Measurements from ENCODE around the gene CDH20. TPM values are rescaled to one million over a fixed set of nuclear protein-coding genes. Genes with fewer than 3 reads are reported as not detected.

The CDH20 gene
- total and polyA plus RNA-seq, 2 donors = 0.09 to 0.21 TPM

GRCh38 chr18:61545281-61546245, 212.3 kb downstream of the CDH20 start:
- H3K4me3 ChIP-seq (ENCODE audit: low read length in 2 of 2) = no peak overlapping the region
- H3K4me1 ChIP-seq (ENCODE audit: control insufficient read depth in 2 of 2, insufficient read depth in 2 of 2, low read length in 2 of 2) = peaks cover 0 to 5% of the 10 kb centered on the region in 2 donors
- DNase-seq (ENCODE audit: low read depth in 6 of 9, low spot score in 9 of 9) = no peak
- H3K27me3 ChIP-seq (ENCODE audit: control insufficient read depth in 2 of 2, insufficient read depth in 1 of 2, low read length in 1 of 2) = no peaks in the 10 kb centered on the region
- no peaks in the 10 kb centered on the region for H3K36me3 ChIP-seq (ENCODE audit: control insufficient read depth in 2 of 2, insufficient read depth in 2 of 2, low read length in 1 of 2)
- WGBS = 94% methylated on average over 9 of the region's 9 CpGs
- H3K9me3 ChIP-seq (ENCODE audit: control insufficient read depth in 2 of 2, insufficient read depth in 1 of 2, low read length in 1 of 2) = no peaks in the 10 kb centered on the region
- no peak overlapping the region for H3K27ac ChIP-seq (ENCODE audit: low read depth in 1 of 2, low read length in 1 of 2)

- DNase-seq (ENCODE audit: low read depth in 6 of 9, low spot score in 9 of 9) = no peak
- WGBS = 89% methylated on average over 3 of the region's 3 CpGs
- H3K4me3 ChIP-seq (ENCODE audit: low read length in 2 of 2) = no peak overlapping the region
- peaks cover 0 to 5% of the 10 kb centered on the region in 2 donors for H3K4me1 ChIP-seq (ENCODE audit: control insufficient read depth in 2 of 2, insufficient read depth in 2 of 2, low read length in 2 of 2)
- H3K36me3 ChIP-seq (ENCODE audit: control insufficient read depth in 2 of 2, insufficient read depth in 2 of 2, low read length in 1 of 2) = no peaks in the 10 kb centered on the region
- H3K9me3 ChIP-seq (ENCODE audit: control insufficient read depth in 2 of 2, insufficient read depth in 1 of 2, low read length in 1 of 2) = no peaks in the 10 kb centered on the region
- H3K27me3 ChIP-seq (ENCODE audit: control insufficient read depth in 2 of 2, insufficient read depth in 1 of 2, low read length in 1 of 2) = no peaks in the 10 kb centered on the region
- no peak overlapping the region for H3K27ac ChIP-seq (ENCODE audit: low read depth in 1 of 2, low read length in 1 of 2)
These were observed 213.4 kb downstream of the CDH20 start for GRCh38 chr18:61546590-61546989.

- 96% methylated on average over 3 of the region's 3 CpGs for WGBS
- no peak for DNase-seq (ENCODE audit: low read depth in 6 of 9, low spot score in 9 of 9)
- Histone ChIP-seq H3K4me1 (ENCODE audit: control insufficient read depth in 2 of 2, insufficient read depth in 2 of 2, low read length in 2 of 2) (no peaks in the 10 kb centered on the region), H3K27me3 (ENCODE audit: control insufficient read depth in 2 of 2, insufficient read depth in 1 of 2, low read length in 1 of 2) (no peaks in the 10 kb centered on the region), H3K27ac (ENCODE audit: low read depth in 1 of 2, low read length in 1 of 2) (no peak overlapping the region), H3K36me3 (ENCODE audit: control insufficient read depth in 2 of 2, insufficient read depth in 2 of 2, low read length in 1 of 2) (no peaks in the 10 kb centered on the region), H3K9me3 (ENCODE audit: control insufficient read depth in 2 of 2, insufficient read depth in 1 of 2, low read length in 1 of 2) (no peaks in the 10 kb centered on the region), H3K4me3 (ENCODE audit: low read length in 2 of 2) (no peak overlapping the region)
These were observed 216.2 kb downstream of the CDH20 start for GRCh38 chr18:61549416-61549815.

- H3K4me3 ChIP-seq (ENCODE audit: low read length in 2 of 2) = no peak overlapping the region
- no peaks in the 10 kb centered on the region for H3K36me3 ChIP-seq (ENCODE audit: control insufficient read depth in 2 of 2, insufficient read depth in 2 of 2, low read length in 1 of 2)
- H3K9me3 ChIP-seq (ENCODE audit: control insufficient read depth in 2 of 2, insufficient read depth in 1 of 2, low read length in 1 of 2) = no peaks in the 10 kb centered on the region
- no peaks in the 10 kb centered on the region for H3K27me3 ChIP-seq (ENCODE audit: control insufficient read depth in 2 of 2, insufficient read depth in 1 of 2, low read length in 1 of 2)
- DNase-seq (ENCODE audit: low read depth in 6 of 9, low spot score in 9 of 9) = no peak
- no peaks in the 10 kb centered on the region for H3K4me1 ChIP-seq (ENCODE audit: control insufficient read depth in 2 of 2, insufficient read depth in 2 of 2, low read length in 2 of 2)
- no peak overlapping the region for H3K27ac ChIP-seq (ENCODE audit: low read depth in 1 of 2, low read length in 1 of 2)
- WGBS = 97% methylated on average over 11 of the region's 11 CpGs
These were observed 216.7 kb downstream of the CDH20 start for GRCh38 chr18:61549889-61550288.

- Histone ChIP-seq H3K27ac (ENCODE audit: low read depth in 1 of 2, low read length in 1 of 2) (no peak overlapping the region), H3K9me3 (ENCODE audit: control insufficient read depth in 2 of 2, insufficient read depth in 1 of 2, low read length in 1 of 2) (no peaks in the 10 kb centered on the region), H3K27me3 (ENCODE audit: control insufficient read depth in 2 of 2, insufficient read depth in 1 of 2, low read length in 1 of 2) (no peaks in the 10 kb centered on the region), H3K36me3 (ENCODE audit: control insufficient read depth in 2 of 2, insufficient read depth in 2 of 2, low read length in 1 of 2) (no peaks in the 10 kb centered on the region), H3K4me1 (ENCODE audit: control insufficient read depth in 2 of 2, insufficient read depth in 2 of 2, low read length in 2 of 2) (no peaks in the 10 kb centered on the region), H3K4me3 (ENCODE audit: low read length in 2 of 2) (no peak overlapping the region)
- 52% methylated on average over 5 of the region's 5 CpGs for WGBS
- peak in 7 of 9 donors; percentile 10 to 54 (median 17) for DNase-seq (ENCODE audit: low read depth in 6 of 9, low spot score in 9 of 9)
These were observed 218.4 kb downstream of the CDH20 start for GRCh38 chr18:61551586-61551985.

GRCh38 chr18:61553045-61553659, 219.9 kb downstream of the CDH20 start:
- Histone ChIP-seq H3K4me3 (ENCODE audit: low read length in 2 of 2) (no peak overlapping the region), H3K4me1 (ENCODE audit: control insufficient read depth in 2 of 2, insufficient read depth in 2 of 2, low read length in 2 of 2) (no peaks in the 10 kb centered on the region), H3K36me3 (ENCODE audit: control insufficient read depth in 2 of 2, insufficient read depth in 2 of 2, low read length in 1 of 2) (no peaks in the 10 kb centered on the region), H3K27me3 (ENCODE audit: control insufficient read depth in 2 of 2, insufficient read depth in 1 of 2, low read length in 1 of 2) (no peaks in the 10 kb centered on the region), H3K9me3 (ENCODE audit: control insufficient read depth in 2 of 2, insufficient read depth in 1 of 2, low read length in 1 of 2) (no peaks in the 10 kb centered on the region), H3K27ac (ENCODE audit: low read depth in 1 of 2, low read length in 1 of 2) (no peak overlapping the region)
- no peak for DNase-seq (ENCODE audit: low read depth in 6 of 9, low spot score in 9 of 9)
- WGBS = 83% methylated on average over 4 of the region's 4 CpGs

- Histone ChIP-seq H3K4me3 (ENCODE audit: low read length in 2 of 2) (peak overlapping the region; percentile 32 to 40), H3K36me3 (ENCODE audit: control insufficient read depth in 2 of 2, insufficient read depth in 2 of 2, low read length in 1 of 2) (no peaks in the 10 kb centered on the region), H3K27ac (ENCODE audit: low read depth in 1 of 2, low read length in 1 of 2) (no peak overlapping the region), H3K9me3 (ENCODE audit: control insufficient read depth in 2 of 2, insufficient read depth in 1 of 2, low read length in 1 of 2) (no peaks in the 10 kb centered on the region), H3K4me1 (ENCODE audit: control insufficient read depth in 2 of 2, insufficient read depth in 2 of 2, low read length in 2 of 2) (no peaks in the 10 kb centered on the region), H3K27me3 (ENCODE audit: control insufficient read depth in 2 of 2, insufficient read depth in 1 of 2, low read length in 1 of 2) (no peaks in the 10 kb centered on the region)
- WGBS = 66% methylated on average over 67 of the region's 67 CpGs
- DNase-seq (ENCODE audit: low read depth in 6 of 9, low spot score in 9 of 9) = peak in 6 of 9 donors; percentile 13 to 33 (median 21)
These were observed 221.0 kb downstream of the CDH20 start for GRCh38 chr18:61554117-61554776.

GRCh38 chr18:61554946-61555361, 221.7 kb downstream of the CDH20 start:
- Histone ChIP-seq H3K4me3 (ENCODE audit: low read length in 2 of 2) (peak overlapping the region in 1 of 2 donors; percentile 40), H3K27me3 (ENCODE audit: control insufficient read depth in 2 of 2, insufficient read depth in 1 of 2, low read length in 1 of 2) (no peaks in the 10 kb centered on the region), H3K36me3 (ENCODE audit: control insufficient read depth in 2 of 2, insufficient read depth in 2 of 2, low read length in 1 of 2) (no peaks in the 10 kb centered on the region), H3K4me1 (ENCODE audit: control insufficient read depth in 2 of 2, insufficient read depth in 2 of 2, low read length in 2 of 2) (no peaks in the 10 kb centered on the region), H3K27ac (ENCODE audit: low read depth in 1 of 2, low read length in 1 of 2) (no peak overlapping the region), H3K9me3 (ENCODE audit: control insufficient read depth in 2 of 2, insufficient read depth in 1 of 2, low read length in 1 of 2) (no peaks in the 10 kb centered on the region)
- WGBS = 61% methylated on average over 4 of the region's 4 CpGs
- DNase-seq (ENCODE audit: low read depth in 6 of 9, low spot score in 9 of 9) = no peak

- no peaks in the 10 kb centered on the region for H3K4me1 ChIP-seq (ENCODE audit: control insufficient read depth in 2 of 2, insufficient read depth in 2 of 2, low read length in 2 of 2)
- no peaks in the 10 kb centered on the region for H3K27me3 ChIP-seq (ENCODE audit: control insufficient read depth in 2 of 2, insufficient read depth in 1 of 2, low read length in 1 of 2)
- WGBS = 95% methylated on average over 3 of the region's 3 CpGs
- DNase-seq (ENCODE audit: low read depth in 6 of 9, low spot score in 9 of 9) = no peak
- H3K9me3 ChIP-seq (ENCODE audit: control insufficient read depth in 2 of 2, insufficient read depth in 1 of 2, low read length in 1 of 2) = no peaks in the 10 kb centered on the region
- no peak overlapping the region for H3K27ac ChIP-seq (ENCODE audit: low read depth in 1 of 2, low read length in 1 of 2)
- H3K36me3 ChIP-seq (ENCODE audit: control insufficient read depth in 2 of 2, insufficient read depth in 2 of 2, low read length in 1 of 2) = no peaks in the 10 kb centered on the region
- H3K4me3 ChIP-seq (ENCODE audit: low read length in 2 of 2) = no peak overlapping the region
These were observed 223.1 kb downstream of the CDH20 start for GRCh38 chr18:61556316-61556715.

Data from thymus (tissue), 11 donors.